GM18498 (cell line): ENCODE measurements around the gene SLC36A3.
"Not testable (repeated sequence)": the region's sequence is repeated elsewhere in the genome, so short reads cannot be mapped to it uniquely, and the experiment has no call there.

Experiments used
- ATAC-seq: cut with Tn5 transposase; IDR thresholded peaks from one replicate; pipeline ENCODE4 v1.9.1; 2021; ENCODE audit warnings: mild to moderate bottlenecking, moderate library complexity; ENCODE audit not compliant: unreplicated experiment

The SLC36A3 gene

GRCh38 chr5:151264113-151264512, 39.5 kb downstream of the SLC36A3 start:
- peak; percentile 59 for ATAC-seq

DNA sequence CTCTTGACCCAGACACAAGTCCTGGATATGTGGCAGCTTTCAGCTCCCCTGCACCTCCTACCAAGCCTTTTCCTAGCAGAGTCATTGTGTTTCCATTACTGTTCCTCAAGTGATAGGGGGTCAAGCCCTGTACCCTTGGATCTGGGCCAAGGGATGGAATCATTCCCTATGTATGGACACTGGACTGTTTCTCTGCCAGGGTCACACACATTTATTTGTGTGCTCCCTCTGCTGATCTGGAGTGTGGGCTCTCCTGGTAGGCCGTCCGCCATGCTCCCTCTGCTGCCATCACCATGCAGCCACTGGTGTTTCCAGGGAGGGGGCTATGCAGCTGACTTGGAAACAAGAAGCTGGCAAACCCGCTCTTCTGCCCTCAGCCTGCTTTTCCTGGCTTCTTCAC, 41.0 kb downstream of the SLC36A3 start:
- no peak for ATAC-seq

DNA sequence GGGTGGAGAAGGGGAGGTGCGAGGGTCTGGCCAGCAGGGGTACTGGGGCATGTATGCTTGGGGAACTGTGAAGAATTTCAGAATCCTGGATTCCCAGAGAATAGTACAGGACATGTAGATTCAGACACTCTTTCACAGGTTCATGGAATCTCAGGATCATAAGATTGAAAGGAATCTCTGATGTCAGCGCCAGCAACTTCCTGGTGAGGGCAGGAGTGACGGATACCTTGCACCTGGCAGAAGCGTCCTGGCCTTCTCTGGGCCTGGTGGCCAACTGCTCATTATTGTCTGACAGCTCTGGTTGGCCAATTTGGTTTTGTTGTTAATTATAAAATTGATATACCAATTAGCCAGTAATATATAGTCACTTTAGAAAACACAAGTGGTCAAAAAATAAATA, 43.6 kb downstream of the SLC36A3 start:
- no peak for ATAC-seq

- no peak for ATAC-seq
These were observed 44.8 kb downstream of the SLC36A3 start for GRCh38 chr5:151258816-151259215.

- ATAC-seq = no peak
These were observed 45.4 kb downstream of the SLC36A3 start for GRCh38 chr5:151258201-151258611.

- ATAC-seq = peak; percentile 31
These were observed 45.8 kb downstream of the SLC36A3 start for GRCh38 chr5:151257731-151258181.

GRCh38 chr5:151255621-151256286, 47.8 kb downstream of the SLC36A3 start:
- ATAC-seq = peak; percentile 36

GRCh38 chr5:151254990-151255389, 48.6 kb downstream of the SLC36A3 start:
- ATAC-seq = not testable (repeated sequence)

DNA sequence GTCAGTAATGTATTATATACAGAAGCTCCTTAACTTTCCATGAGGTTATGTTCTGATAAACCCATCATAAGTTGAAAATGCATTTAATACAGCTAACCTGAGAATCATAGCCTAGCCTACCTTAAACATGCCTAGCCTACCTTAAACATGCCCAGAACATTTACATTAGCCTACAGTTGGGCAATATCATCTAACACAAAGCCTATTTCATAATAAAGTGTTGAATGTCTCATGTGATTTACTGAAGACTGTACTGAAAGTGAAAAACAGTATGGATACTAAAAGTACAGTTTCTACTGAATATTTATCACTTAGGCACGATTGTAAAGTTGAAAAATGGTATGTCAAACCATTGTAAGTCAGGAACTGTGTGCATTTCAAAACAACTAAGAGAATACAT, 49.0 kb downstream of the SLC36A3 start:
- ATAC-seq = no peak

GRCh38 chr5:151253605-151253950, 50.0 kb downstream of the SLC36A3 start:
- ATAC-seq = no peak

- ATAC-seq = peak; percentile 79
These were observed 50.6 kb downstream of the SLC36A3 start, which contains the start of gene GM2A for GRCh38 chr5:151252762-151253604. Gene GM2A, plus strand, starts transcription at chr5:151253185. Its CDS starts 32 bp downstream, at chr5:151253217.

- ATAC-seq = no peak
These were observed 51.9 kb downstream of the SLC36A3 start for GRCh38 chr5:151251621-151252020.

- no peak for ATAC-seq
These were observed 52.5 kb downstream of the SLC36A3 start for GRCh38 chr5:151251001-151251551.

DNA sequence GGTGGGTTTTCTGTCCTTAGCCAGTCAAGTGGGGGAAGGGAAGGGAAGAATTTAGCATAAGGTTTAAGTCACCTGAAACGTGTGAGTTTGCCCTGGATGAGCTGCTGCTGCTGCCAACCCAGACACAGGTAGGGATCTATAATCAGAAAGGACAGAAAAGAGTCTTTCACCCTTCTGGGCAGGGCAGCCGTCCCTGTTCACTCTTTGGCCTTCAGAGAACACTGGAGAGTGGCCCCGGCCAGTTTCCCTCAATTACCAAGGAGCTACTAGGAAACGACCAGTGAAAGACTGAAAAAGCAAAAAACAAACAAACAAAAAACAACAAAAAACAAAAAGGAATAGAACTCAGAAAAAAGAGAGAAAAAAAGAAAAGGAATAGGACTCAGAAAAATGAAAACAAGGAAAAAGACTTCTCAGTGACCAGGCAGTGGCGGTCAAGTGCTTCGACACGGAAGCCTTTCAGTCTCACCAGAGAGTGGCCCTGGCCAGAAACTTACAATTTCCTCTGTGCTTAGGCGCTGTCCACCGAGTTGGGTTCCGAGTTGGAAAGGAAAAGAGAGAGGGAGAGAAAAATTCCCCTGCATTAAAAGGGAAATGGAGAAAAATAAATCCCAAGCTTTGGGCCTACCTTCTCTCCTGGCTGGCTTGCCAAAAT, 53.1 kb downstream of the SLC36A3 start:
- ATAC-seq = no peak

DNA sequence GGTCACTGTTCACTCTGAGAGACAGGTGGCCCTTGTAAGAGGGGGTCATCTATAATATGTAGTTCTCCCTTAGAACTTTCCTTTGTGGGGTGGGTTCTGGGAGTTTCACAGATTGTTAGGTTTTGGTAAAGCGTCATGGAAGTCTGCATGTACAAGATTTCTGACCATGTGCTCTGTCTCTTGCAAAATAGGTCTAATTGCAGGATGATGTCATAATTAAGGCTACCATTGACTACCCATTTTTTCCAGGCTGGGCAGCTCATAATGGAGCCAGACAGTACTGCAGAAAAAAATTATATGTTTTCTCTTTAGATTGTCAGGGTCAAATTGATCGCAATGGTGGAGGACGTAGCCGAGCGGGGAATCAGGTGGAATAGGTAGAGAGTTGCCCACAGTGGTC, 54.3 kb downstream of the SLC36A3 start:
- ATAC-seq = no peak

DNA sequence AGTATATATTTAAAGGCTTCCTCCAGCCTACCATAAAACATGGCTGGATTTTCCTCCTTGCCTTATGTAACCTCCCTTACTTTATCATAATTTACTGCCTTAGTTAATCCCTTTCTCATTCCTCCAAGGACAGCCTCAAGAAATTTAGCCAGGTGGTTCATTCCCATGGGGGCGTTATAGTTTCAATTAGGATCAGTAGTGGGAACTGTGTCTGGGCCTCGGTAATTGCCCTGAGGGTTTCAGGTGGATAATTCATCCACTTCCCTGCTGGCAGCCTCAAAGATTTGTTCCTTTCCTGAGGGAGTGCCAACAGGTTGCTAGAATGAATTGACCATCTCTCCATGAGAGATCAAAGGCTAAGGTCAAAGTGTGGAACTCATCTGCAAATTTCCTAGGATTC, 54.9 kb downstream of the SLC36A3 start:
- no peak for ATAC-seq

DNA sequence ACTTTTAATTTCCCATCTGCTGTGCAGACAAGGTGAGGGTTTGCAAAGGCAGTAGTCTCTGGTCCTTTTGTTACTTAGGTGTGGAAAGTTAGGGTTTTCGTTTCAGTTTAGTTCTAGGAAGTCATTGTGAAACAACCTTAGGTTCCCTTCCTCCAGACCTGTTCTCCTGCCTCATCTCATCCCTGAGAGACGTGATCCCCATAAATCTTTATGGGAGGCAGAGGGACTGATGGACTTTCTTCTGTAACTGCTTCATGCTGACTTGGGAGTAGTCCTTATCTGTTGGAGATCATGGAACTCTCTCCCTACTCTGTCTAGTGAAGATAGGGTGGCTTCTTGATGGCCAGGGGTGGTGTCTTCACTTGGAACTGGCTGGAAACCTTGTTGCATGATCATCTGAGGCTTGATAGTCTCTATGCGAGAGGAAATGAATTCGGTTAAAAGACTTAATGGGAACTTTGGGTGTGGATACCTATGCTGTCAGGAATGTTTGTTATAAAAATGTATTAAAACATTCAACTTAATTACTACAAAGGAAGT, 57.8 kb downstream of the SLC36A3 start:
- ATAC-seq = no peak

GRCh38 chr5:151244206-151244605, 59.4 kb downstream of the SLC36A3 start:
- no peak for ATAC-seq

DNA sequence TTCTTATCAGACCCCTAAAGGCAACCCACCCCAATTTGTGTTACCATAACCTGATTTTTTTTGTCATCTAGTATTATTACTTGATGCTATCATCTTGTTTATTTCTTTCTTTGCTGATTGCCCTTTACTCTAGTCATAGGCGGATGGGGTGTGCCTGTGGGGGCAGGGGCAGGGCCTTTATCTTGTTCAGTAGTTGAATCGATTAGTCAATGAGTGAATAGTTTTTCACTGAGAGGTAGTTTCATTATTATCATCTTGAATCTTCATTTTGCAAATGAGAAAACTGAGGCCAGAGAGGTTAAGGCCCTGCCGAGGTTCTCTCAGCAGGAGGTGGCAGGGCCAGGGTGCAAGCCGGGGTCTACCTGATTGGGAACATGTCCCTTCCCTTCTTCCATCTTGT, 60.0 kb downstream of the SLC36A3 start:
- ATAC-seq = no peak

- ATAC-seq = no peak
These were observed 60.4 kb downstream of the SLC36A3 start for GRCh38 chr5:151243127-151243526.
